HG03439 (cell line): ENCODE results near the gene RGS6.

Experiments used
- ATAC-seq: cut with Tn5 transposase; IDR thresholded peaks from one replicate; pipeline ENCODE4 v1.9.1; 2021; ENCODE audit warnings: mild to moderate bottlenecking, moderate library complexity; ENCODE audit not compliant: unreplicated experiment

Gene RGS6

DNA sequence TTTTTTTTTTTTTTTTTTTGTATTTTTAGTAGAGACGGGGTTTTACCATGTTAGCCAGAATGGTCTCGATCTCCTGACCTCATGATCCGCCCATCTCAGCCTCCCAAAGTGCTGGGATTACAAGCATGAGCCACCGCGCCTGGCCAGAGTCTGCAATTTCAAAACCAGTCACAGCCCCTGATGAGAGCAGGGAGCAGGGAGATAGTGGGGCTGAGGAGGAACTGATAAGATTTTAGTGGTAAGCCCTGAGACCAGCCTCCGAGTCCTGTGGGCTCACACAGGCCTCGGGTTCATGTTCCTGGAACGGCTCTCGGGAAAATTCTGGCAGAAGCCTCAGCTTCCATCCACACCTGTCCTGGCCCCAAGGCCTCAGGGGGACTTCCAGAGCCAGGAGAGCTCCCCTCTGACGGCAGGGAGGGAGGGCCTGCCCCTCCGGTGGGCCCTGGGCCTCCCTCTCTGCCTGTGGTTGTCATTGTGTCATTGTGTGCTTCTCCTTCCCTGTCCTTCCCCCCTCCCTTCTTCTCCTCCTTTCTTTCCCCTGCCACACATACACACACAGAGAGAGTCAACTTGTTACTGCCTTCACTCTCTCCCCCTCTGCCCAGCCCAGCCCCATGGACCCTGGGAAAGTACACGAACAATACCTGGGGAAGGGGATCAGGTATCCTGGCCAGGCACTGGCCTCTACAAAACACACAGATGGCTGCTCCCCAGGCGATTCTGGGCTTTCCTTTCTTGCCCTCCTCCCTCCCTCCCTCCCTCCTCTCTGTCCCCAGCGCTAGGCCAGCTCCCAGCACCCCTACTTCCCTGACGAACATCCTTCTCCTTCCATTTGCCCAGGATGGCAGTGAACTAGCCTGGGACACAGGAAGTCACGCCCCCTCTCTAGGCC lies 667.6 kb downstream of the RGS6 start:
- no peak for ATAC-seq

DNA sequence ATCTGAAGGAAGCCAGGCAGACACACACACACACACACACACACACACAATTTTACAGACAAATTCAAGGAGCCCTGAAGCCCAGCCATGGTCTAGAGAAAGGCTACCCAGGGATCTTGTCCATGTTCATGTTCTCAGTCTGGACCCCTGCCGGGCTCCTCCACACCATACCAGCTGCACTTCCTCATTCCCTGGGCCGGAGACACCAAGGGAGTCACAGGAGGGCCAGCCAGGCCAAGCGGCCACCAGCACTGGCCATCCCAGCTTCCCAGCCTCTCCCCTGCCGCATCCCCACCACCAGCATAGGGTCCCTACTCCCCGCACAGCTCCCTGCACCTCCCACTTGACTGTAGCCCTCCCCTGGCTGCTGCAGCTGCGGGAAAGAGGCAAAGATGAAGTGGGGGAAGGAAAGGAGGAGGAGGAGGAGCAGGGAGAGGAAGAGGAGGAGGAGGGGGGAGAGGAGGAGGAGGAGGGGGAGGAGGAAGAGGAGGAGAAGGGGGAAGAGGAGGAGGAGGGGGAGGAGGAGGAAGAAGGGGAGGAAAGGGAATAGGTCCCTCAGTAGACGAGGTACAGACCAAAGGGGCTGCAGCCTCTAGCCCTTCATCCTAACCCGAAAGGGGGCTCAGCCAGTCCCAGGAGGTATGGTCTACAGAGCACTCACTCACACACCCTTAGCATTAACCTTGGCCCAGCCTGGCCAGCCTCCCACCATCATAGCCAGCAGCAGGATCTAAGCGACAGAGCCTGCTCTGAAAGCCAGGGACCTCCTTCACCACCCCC lies 668.5 kb downstream of the RGS6 start:
- no peak for ATAC-seq

DNA sequence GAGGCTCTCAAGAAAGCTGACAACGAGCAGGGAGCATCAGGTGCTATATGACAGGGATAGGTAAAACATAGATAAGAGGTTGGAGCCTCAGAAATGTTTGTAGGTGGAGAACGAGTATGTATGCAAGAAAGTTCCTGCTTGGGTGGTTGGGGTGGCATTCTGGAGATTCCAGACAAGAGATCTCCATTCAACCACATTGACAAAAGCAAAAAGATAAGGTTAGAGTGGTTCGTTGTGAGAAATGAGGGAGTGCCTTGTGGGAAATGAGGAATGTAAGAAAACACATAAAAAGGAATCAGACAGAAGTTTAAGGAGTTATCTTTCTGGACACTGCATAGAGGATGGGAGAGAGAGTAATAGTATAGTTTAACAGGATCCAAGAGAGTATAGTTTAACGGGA lies 671.4 kb downstream of the RGS6 start:
- ATAC-seq = no peak

GRCh38 chr14:72604133-72604532 lies 671.9 kb downstream of the RGS6 start:
- no peak for ATAC-seq

GRCh38 chr14:72605096-72605920 lies 673.1 kb downstream of the RGS6 start:
- ATAC-seq = no peak

DNA sequence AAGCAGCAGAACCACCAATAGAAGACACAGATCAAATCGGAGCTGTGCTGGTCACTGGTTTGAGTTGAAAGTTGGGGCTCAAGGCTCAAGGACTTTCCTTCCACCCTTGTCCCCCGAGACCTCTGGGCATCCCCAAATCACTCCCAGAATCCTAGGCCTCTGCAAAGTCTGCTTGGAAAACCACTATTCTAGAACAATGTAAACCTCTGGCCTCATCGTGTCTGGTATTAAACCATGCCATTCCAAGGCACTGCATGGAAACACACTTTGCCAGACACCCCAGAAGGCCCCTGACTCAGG lies 673.6 kb downstream of the RGS6 start:
- ATAC-seq = no peak

DNA sequence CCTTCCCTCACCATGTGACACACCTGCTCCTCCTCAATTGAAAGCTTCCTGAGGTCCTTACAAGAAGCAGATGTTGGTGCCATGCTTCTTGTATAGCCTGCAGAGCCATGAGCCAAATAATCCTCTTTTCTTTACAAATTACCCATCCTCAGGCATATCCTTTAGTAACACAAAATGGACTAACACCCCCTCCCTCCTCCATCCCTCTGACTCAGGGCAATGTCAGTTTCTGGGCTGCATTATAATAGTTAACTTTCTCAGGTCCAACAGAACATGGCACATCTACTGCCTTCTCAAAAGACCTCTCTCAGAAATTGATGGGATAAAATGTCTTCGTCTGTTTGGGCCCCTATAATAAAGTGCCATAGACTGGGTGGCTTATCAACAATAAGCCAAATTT lies 674.6 kb downstream of the RGS6 start:
- no peak for ATAC-seq

DNA sequence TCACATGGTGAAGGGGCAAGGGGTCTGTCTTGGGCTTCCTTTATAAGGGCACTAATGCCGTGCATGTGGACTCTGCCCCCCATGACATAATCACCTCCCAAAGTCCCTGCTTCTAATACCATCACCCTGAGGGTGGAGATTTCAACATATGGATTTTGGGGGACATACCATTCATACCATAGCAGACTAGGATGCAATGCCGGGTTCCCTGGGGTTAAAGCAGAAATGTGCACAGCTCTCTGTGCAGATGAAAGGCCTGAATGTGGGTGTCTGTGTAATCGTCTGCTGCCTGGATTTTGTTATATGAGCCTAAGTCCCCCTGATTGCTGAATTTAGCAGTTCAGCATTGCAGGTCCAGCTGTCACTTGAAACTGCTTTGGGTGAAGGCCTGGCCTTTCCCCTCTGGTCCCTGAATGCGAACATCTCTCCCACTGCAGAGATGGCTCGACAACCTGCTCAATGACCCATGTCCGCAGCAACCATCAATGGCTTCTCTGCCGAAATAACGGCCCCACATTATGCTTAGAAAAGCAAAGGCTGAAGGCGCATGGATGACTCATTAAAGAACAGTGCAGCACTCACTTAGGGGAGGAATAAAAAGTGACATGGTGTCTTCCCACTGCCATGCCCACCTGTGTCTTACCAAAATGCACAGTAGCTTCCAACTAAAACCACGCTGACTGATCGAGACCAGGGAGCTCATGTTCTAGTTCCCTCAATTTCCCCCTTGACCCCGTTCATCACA lies 675.3 kb downstream of the RGS6 start:
- no peak for ATAC-seq

GRCh38 chr14:72608391-72609204 lies 676.4 kb downstream of the RGS6 start:
- ATAC-seq = no peak

DNA sequence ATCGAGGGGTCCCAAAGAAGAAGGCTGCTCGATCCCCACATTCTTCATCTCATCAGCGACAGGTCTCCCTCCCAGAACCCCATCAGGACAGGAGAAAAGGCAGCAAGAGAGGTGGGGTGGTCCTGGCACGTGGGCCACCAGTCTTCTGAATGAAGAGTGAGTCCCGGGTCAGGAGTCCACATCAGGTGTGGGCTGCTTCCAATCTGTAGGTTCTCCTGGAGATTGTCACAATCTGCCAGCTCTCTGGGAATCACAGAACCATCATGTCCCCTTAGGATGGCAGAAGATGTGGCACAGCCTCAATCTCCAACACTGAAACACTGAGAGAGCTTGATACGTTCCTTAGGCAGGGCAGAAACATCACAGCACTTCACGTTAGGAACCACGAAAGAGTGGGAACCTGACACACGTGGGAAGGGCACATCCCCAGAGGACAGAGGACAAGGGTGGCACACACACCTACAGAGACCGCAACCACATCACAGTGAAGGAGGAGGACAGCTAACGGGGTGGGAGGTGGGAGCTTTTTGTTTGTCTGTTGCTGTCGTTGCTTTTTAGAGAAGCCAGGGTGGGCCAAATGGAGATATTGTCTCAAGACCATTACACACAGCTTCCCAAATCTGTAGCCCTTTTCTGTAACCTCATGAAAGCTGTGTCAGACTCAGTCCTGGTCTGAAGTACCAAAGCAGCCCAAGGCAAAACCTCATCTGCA lies 677.1 kb downstream of the RGS6 start:
- no peak for ATAC-seq

DNA sequence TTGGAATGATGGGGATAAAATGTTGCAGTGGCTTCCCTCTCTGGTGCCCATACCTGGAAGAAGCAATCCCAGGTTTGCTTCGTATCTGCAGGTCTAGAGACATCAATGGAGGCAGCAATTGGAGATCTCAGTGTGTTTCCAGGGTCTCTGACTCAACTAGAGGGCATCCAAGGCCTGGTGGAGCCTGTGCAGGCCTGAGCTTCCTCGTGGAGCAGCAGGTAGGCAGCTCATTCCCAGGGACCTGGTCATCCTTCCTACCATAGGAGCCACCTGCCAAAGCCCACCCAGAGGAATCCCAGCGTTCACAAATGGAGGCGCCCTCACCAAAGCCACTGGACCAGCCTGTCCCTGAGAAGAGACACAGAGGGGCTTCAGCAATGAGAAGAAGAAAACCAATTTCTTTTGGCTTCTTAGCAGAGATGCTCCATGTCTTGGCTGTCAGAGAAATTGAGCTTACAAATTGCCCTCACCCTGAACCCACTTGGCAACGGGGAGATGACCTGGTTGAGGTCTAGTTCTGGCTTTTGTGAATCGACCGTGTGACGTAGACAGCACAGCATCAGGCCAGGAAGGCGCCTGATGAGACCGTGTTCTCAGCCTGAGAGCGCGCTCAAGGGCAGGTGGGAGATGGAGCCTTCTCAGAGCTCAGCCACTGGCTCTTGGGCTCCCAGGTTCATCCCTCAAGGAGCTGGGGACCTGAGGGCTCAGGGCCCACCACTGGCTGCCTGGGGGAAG lies 678.0 kb downstream of the RGS6 start:
- no peak for ATAC-seq

DNA sequence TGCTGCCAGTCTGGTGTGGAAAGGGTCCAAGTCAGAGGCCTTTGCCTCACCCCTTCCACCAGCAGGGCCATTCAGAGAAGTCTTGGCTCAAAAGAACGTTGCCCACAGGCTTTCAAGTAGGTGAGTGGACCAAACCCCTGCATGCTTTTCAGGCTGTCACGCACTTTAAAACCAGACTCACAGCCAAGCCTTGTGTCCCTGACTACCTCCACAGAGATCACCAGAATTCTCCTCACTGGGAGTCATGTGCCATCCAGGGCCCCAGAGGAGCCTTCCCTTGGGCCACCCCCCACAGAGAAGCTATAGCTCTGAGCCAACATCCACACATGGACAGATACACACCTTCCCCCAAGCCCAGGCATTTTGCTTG lies 678.6 kb downstream of the RGS6 start:
- ATAC-seq = no peak

GRCh38 chr14:72611506-72611905 lies 679.3 kb downstream of the RGS6 start:
- no peak for ATAC-seq

- ATAC-seq = no peak
These were observed 679.8 kb downstream of the RGS6 start for GRCh38 chr14:72612041-72612440.

DNA sequence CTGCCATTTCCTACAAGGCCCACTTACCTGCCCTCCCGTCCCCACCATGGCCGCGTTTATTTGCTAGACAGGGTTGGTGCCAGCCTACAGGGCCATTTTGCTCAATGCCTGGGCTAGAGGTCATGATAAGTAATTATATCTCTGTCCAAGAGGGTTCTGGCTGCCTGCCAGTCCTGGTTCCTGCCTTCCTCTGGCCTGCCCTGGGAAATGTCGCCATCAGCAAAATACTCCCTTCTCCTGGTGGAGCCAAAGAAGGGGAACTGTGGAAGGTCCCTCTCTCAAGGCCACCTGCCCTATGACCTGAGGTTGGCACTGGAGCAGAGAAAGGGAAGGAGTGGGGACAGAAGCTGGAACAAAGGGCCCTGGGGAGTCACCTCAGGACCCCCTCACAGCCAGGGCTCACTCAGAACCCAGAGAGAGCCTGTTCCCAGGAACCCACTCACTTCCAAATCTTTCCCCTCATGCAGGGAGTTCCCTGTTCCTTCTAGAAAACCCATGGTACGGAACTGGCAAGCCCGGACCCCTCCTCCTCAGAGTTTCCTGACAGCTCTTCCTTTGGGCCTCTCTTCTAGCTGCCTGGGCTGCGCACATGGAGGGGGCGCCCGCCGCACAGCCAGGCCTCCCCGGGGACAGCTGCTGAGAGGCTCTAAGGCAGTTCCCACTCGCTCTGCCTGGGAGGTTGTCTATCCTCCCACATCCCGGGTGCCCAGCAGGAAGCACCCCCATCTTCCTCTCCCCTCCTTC lies 681.2 kb downstream of the RGS6 start:
- no peak for ATAC-seq

DNA sequence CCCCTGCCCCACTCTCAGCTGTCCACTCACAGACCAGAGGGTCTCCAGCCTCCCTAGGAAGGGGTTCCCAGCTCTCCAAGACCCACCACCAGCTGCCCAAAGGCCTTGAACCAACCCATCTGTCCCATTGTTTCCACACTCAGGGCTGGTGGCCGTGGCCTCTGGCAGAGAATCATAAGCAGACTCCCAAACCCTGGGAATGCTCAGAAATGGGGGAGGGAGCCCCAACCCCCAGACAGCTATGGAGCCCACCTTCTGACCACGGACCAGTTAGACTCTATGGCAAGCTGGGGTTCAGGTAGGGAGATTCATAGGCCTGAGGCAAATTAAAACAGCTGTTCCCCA lies 681.7 kb downstream of the RGS6 start:
- ATAC-seq = no peak

DNA sequence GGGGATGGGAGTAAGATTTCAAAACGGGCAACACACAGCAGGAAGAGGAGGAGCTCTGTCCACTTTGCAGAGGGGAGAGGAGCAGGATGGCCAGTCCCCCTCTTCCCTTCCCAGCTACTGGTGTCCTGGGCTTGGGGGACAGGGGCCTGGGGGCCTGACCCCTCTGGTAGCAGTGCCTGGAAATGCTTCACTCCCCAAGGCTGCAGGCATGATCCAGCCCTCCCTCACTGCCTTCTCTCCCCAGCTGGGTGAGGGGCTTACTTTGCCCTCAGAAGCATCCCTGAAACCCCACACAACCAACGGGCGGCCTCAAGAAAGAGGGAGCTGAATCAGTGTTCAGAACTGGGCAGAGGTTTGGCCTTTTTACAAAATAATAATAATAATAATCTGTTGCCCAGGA lies 682.1 kb downstream of the RGS6 start:
- no peak for ATAC-seq

GRCh38 chr14:72614891-72615415 lies 682.7 kb downstream of the RGS6 start:
- no peak for ATAC-seq
